Activated CD8-positive, alpha-beta memory T cell treated with anti-CD3 and anti-CD28 coated beads for 4 hours (primary cell): Measurements from ENCODE around the gene LRIG2.
"Not testable (repeated sequence)": the region's sequence is repeated elsewhere in the genome, so short reads cannot be mapped to it uniquely, and the experiment has no call there.

Source experiments
- DNase-seq, 2 donors: peaks; one replicate each; pipeline ENCODE4 v3.0.0-alpha.2; 2020; ENCODE audit warnings: low read depth in 2 of 2

LRIG2 gene

GRCh38 chr1:113129529-113130185 lies 56.7 kb downstream of the LRIG2 start:
- no peak for DNase-seq

- DNase-seq: no peak
Measured at GRCh38 chr1:113133038-113133437, 60.0 kb downstream of the LRIG2 start.

- DNase-seq: no peak
Measured at GRCh38 chr1:113133759-113134158, 60.8 kb downstream of the LRIG2 start.

GRCh38 chr1:113135460-113135859 lies 62.5 kb downstream of the LRIG2 start:
- DNase-seq: no peak

- no peak for DNase-seq
Measured at GRCh38 chr1:113136476-113136875, 63.5 kb downstream of the LRIG2 start.

GRCh38 chr1:113137563-113137962 lies 64.6 kb downstream of the LRIG2 start:
- no peak for DNase-seq

- no peak for DNase-seq
Measured at GRCh38 chr1:113138778-113139177, 65.8 kb downstream of the LRIG2 start.

GRCh38 chr1:113140176-113140575 lies 67.2 kb downstream of the LRIG2 start:
- DNase-seq: no peak

- no peak for DNase-seq
Measured at GRCh38 chr1:113140588-113141446, 67.8 kb downstream of the LRIG2 start.

- DNase-seq: no peak
Measured at GRCh38 chr1:113141650-113142473, 68.9 kb downstream of the LRIG2 start.

GRCh38 chr1:113142791-113143190 lies 69.8 kb downstream of the LRIG2 start:
- DNase-seq: no peak

GRCh38 chr1:113146242-113147072 lies 73.5 kb downstream of the LRIG2 start:
- DNase-seq: no peak

- no peak for DNase-seq
Measured at GRCh38 chr1:113147073-113147625, 74.2 kb downstream of the LRIG2 start.

GRCh38 chr1:113147826-113148225 lies 74.8 kb downstream of the LRIG2 start:
- no peak for DNase-seq

- DNase-seq: not testable (repeated sequence)
Measured at GRCh38 chr1:113150494-113150893, 77.5 kb downstream of the LRIG2 start.

- DNase-seq: no peak
Measured at GRCh38 chr1:113153116-113153803, 80.3 kb downstream of the LRIG2 start.

- no peak for DNase-seq
Measured at GRCh38 chr1:113156368-113156767, 83.4 kb downstream of the LRIG2 start.

- DNase-seq: not testable (repeated sequence)
Measured at GRCh38 chr1:113158743-113159142, 85.7 kb downstream of the LRIG2 start.

GRCh38 chr1:113166473-113166872 lies 93.5 kb downstream of the LRIG2 start:
- no peak for DNase-seq

- DNase-seq: no peak
Measured at GRCh38 chr1:113168946-113169345, 95.9 kb downstream of the LRIG2 start.
